K562 (cell line): ENCODE results near the gene IKBKE. TPM values are rescaled to one million over a fixed set of nuclear protein-coding genes. Genes with fewer than 3 reads are reported as not detected.

Source experiments
- CBFA2T2 ChIP-seq: fragments of 450-650 bp; conservative IDR thresholded peaks from 2 replicates; pipeline ENCODE4 v1.6.1; 2017; ENCODE audit warnings: mild to moderate bottlenecking
- CLOCK ChIP-seq: fragments of 250-450 bp; sonication (Bioruptor Pico); IDR thresholded peaks from 2 replicates; pipeline ENCODE4 v1.4.0; 2020; ENCODE audit warnings: mild to moderate bottlenecking, moderate library complexity, borderline replicate concordance
- CREM ChIP-seq: IDR thresholded peaks from 2 replicates; pipeline ENCODE4 v1.6.1; 2014; ENCODE audit warnings: antibody characterized with exemption, low read depth
- DMBX1 ChIP-seq: fragments of 250-450 bp; sonication (Bioruptor Pico); IDR thresholded peaks from 2 replicates; pipeline ENCODE4 v1.8.0; 2022; ENCODE audit warnings: inconsistent platforms, mild to moderate bottlenecking, moderate library complexity, borderline replicate concordance
- E2F6 ChIP-seq, 2 experiments: IDR thresholded peaks; 2 replicates each; pipeline ENCODE4 v1.6.1; 2011; ENCODE audit warnings: borderline replicate concordance in 1 of 2, control low read depth in 1 of 2, low read depth in 1 of 2, low read length in 1 of 2, mild to moderate bottlenecking in 1 of 2, mixed read lengths in 1 of 2, moderate library complexity in 1 of 2; ENCODE audit not compliant: insufficient read depth in 1 of 2, insufficient read length in 1 of 2, poor library complexity in 1 of 2, severe bottlenecking in 1 of 2; ENCODE audit errors: extremely low read depth in 1 of 2
- ESRRB ChIP-seq: fragments of 250-450 bp; sonication (Bioruptor Pico); IDR thresholded peaks from 2 replicates; pipeline ENCODE4 v1.5.0; 2020; ENCODE audit warnings: mild to moderate bottlenecking, moderate library complexity, borderline replicate concordance
- FOXA1 ChIP-seq: fragments of 450-650 bp; IDR thresholded peaks from 2 replicates; pipeline ENCODE4 v1.6.1; 2016; ENCODE audit warnings: mild to moderate bottlenecking, borderline replicate concordance
- MAFG ChIP-seq: fragments of 450-650 bp; conservative IDR thresholded peaks from 2 replicates; pipeline ENCODE4 v1.6.1; 2016; ENCODE audit warnings: missing genetic modification characterization, missing compliant biosample characterization
- MECOM ChIP-seq: fragments of 250-450 bp; sonication (Bioruptor Pico); IDR thresholded peaks from 2 replicates; pipeline ENCODE4 v1.8.0; 2022; ENCODE audit warnings: inconsistent platforms
- NCOA1 ChIP-seq: fragments of 450-650 bp; IDR thresholded peaks from 2 replicates; pipeline ENCODE4 v1.6.1; 2016; ENCODE audit warnings: low read depth
- NCOR1 ChIP-seq: fragments of 450-650 bp; IDR thresholded peaks from 2 replicates; pipeline ENCODE4 v1.6.1; 2016; ENCODE audit warnings: mild to moderate bottlenecking, moderate library complexity
- NR2C1 ChIP-seq, 2 experiments: fragments of 450-650 bp; IDR thresholded peaks; 2 replicates each; pipeline ENCODE4 v1.6.1; 2017; ENCODE audit warnings: mild to moderate bottlenecking in 2 of 2, antibody characterized with exemption in 1 of 2, inconsistent platforms in 1 of 2, missing compliant biosample characterization in 1 of 2, missing genetic modification characterization in 1 of 2
- PML ChIP-seq: IDR thresholded peaks from 2 replicates; pipeline ENCODE4 v1.6.1; 2012; ENCODE audit warnings: low read length, inconsistent platforms
- POLR2H ChIP-seq: IDR thresholded peaks from 2 replicates; pipeline ENCODE4 v1.6.1; 2016; ENCODE audit warnings: missing genetic modification characterization, low read depth, mild to moderate bottlenecking, control low read depth, missing compliant biosample characterization, moderate library complexity
- SMAD4 ChIP-seq: fragments of 250-450 bp; sonication (Bioruptor Pico); conservative IDR thresholded peaks from 2 replicates; pipeline ENCODE4 v1.8.0; 2021; ENCODE audit warnings: inconsistent platforms, mild to moderate bottlenecking, moderate library complexity
- SMARCA4 ChIP-seq: fragments of 450-650 bp; IDR thresholded peaks from 2 replicates; pipeline ENCODE4 v1.6.1; 2016
- SMC3 ChIP-seq: conservative IDR thresholded peaks from 2 replicates; pipeline ENCODE4 v1.6.1; 2011; ENCODE audit warnings: low read depth, low read length, improper control_type of control experiment; ENCODE audit not compliant: insufficient read depth
- TAF1 ChIP-seq: IDR thresholded peaks from 2 replicates; pipeline ENCODE4 v1.6.1; 2011; ENCODE audit warnings: mild to moderate bottlenecking, low read length, moderate library complexity; ENCODE audit not compliant: insufficient read depth, control insufficient read depth, severe bottlenecking; ENCODE audit errors: extremely low read depth
- TCF3 ChIP-seq: sonication (generic); formaldehyde crosslinking; IDR thresholded peaks from 2 replicates; pipeline ENCODE4 v1.4.0; 2020; ENCODE audit warnings: mild to moderate bottlenecking, missing genetic modification reagents
- TRIM24 ChIP-seq, 2 experiments: fragments of 450-650 bp; IDR thresholded peaks; 2 replicates each; pipeline ENCODE4 v1.6.1; 2016
- TRIM25 ChIP-seq: fragments of 450-650 bp; IDR thresholded peaks from 2 replicates; pipeline ENCODE4 v1.7.0; 2016; ENCODE audit warnings: borderline replicate concordance
- ZNF12 ChIP-seq: sonication (generic); formaldehyde crosslinking; IDR thresholded peaks from 2 replicates; pipeline ENCODE4 v1.4.0; 2020; ENCODE audit warnings: mild to moderate bottlenecking, missing genetic modification reagents
- ZNF3 ChIP-seq: fragments of 250-450 bp; sonication (Bioruptor Pico); IDR thresholded peaks from 2 replicates; pipeline ENCODE4 v1.5.0; 2021; ENCODE audit warnings: mild to moderate bottlenecking, moderate library complexity
- ZNF316 ChIP-seq: fragments of 450-650 bp; IDR thresholded peaks from 2 replicates; pipeline ENCODE4 v1.6.1; 2016
- polyA plus RNA-seq, 8 experiments: library from polyadenylated mRNA; depleted of rRNA in 4 of 8; stranded (reverse) in 5 of 8; unstranded in 3 of 8; fragments of >200 nt; fragmentation: Nextera tagmentation in 2 of 8; fragmentation: Illumina TruSeq in 1 of 8; extraction: Ambion mirVana in 2 of 8; extraction: Trizol in 1 of 8; gene quantifications; 2 replicates each; pipeline versions ENCODE4 v1.2.1 to v1.2.3, GENCODE V29; 2011 to 2014; ENCODE audit warnings: inconsistent platforms in 1 of 8, missing spikeins in 1 of 8
- total RNA-seq, 7 experiments: library from RNA; depleted of rRNA in 6 of 7; stranded (reverse); fragments of >200 nt in 6 of 7; fragmentation: Illumina TruSeq in 2 of 7; extraction: Trizol in 2 of 7; gene quantifications; 2 replicates each; pipeline versions ENCODE4 v1.2.1 to v1.2.3, GENCODE V29; 2011 to 2021; ENCODE audit warnings: low replicate concordance in 1 of 7

The IKBKE gene
- total and polyA plus RNA-seq, 9 of the 15 experiments (the other 6 are each of a cell fraction or from before 2014, with no cell fraction given), result 2.3 to 9.0 (median 4.8) TPM

- TF ChIP-seq CLOCK (CRISPR knock-in tag), result no peak
- TF ChIP-seq CBFA2T2, result peak; percentile 75
- no peak for TF ChIP-seq TAF1
- TF ChIP-seq SMAD4 (CRISPR knock-in tag), result peak; percentile 61; the same call in 1 of the 2 replicates
- peak; percentile 75 to 86 for TF ChIP-seq E2F6 (IDR thresholded peaks at IDR 0.05; ENCODE audit: borderline replicate concordance in 1 of 2, extremely low read depth in 1 of 2, insufficient read depth in 1 of 2, insufficient read length in 1 of 2, low read depth in 1 of 2, low read length in 1 of 2, poor library complexity in 1 of 2, severe bottlenecking in 1 of 2)
- TF ChIP-seq TRIM24 (IDR thresholded peaks at IDR 0.05), result peak; percentile 68 to 83; a peak in 3 of 4 replicates
- TF ChIP-seq NCOR1, result peak; percentile 78
- TF ChIP-seq FOXA1, result no peak
- peak; percentile 81 for TF ChIP-seq MECOM (CRISPR knock-in tag)
- no peak; the same call in 1 of the 2 replicates for TF ChIP-seq NCOA1
- TF ChIP-seq NR2C1 (IDR thresholded peaks at IDR 0.05), result 0 out of 2 replicates have a peak, but pooled peaks have one; percentile 19
- 0 out of 2 replicates have a peak, but pooled peaks have one; percentile 46 for TF ChIP-seq NR2C1 (tag; IDR thresholded peaks at IDR 0.05)
- TF ChIP-seq ZNF316, result peak; percentile 51
- peak; percentile 75 for TF ChIP-seq MAFG
- peak; percentile 88 for TF ChIP-seq TCF3 (CRISPR knock-in tag)
- TF ChIP-seq DMBX1 (CRISPR knock-in tag), result peak; percentile 78
- TF ChIP-seq ZNF12 (CRISPR knock-in tag), result no peak
- 0 out of 2 replicates have a peak, but pooled peaks have one; percentile 31 for TF ChIP-seq CREM
- TF ChIP-seq SMC3, result no peak
- TF ChIP-seq SMARCA4, result peak; percentile 91
- no peak for TF ChIP-seq PML
- TF ChIP-seq POLR2H (tag), result no peak
- no peak for TF ChIP-seq ZNF3 (CRISPR knock-in tag)
- no peak for TF ChIP-seq ESRRB (CRISPR knock-in tag)
- TF ChIP-seq TRIM25, result no peak
Observed at GRCh38 chr1:206439205-206439604, 31.1 kb upstream of the IKBKE start (continued).
